Right lobe of liver (tissue), 6 donors: ENCODE results near the gene PIGS. TPM values are rescaled to one million over a fixed set of nuclear protein-coding genes. Genes with fewer than 3 reads are reported as not detected.

Experiments
- ATAC-seq, 4 donors: fragments of 200-7000 bp; cut with Tn5 transposase; one replicate each; pipeline ENCODE4 v1.9.1; 2020; ENCODE audit warnings: mild to moderate bottlenecking in 4 of 4, moderate library complexity in 4 of 4
- DNase-seq, 3 donors: peaks; one replicate each; pipeline ENCODE4 v3.0.0-alpha.2; 2020
- H3K27ac ChIP-seq, 3 donors: fragments of 200-600 bp; one replicate each; pipeline ENCODE4 v1.8.0; 2022
- H3K27me3 ChIP-seq, 2 donors: fragments of 200-600 bp; one replicate each; pipeline ENCODE4 v1.8.0; 2022
- H3K36me3 ChIP-seq, 4 donors: fragments of 200-600 bp; sonication (generic) in 1 of 4; one replicate each; pipeline versions ENCODE4 v1.5.1 to v1.8.0; 2017 to 2022; ENCODE audit warnings: control low read depth in 1 of 4
- H3K4me1 ChIP-seq, 4 donors: fragments of 200-600 bp; sonication (generic) in 1 of 4; one replicate each; pipeline versions ENCODE4 v1.5.1 to v1.8.0; 2017 to 2022; ENCODE audit warnings: control low read depth in 1 of 4
- H3K4me3 ChIP-seq, 3 donors: fragments of 200-600 bp; one replicate each; pipeline ENCODE4 v1.8.0; 2022
- H3K9me3 ChIP-seq, 4 donors: fragments of 200-600 bp; sonication (generic) in 1 of 4; one replicate each; pipeline versions ENCODE4 v1.5.1 to v1.8.0; 2017 to 2022; ENCODE audit warnings: control low read depth in 1 of 4
- POLR2A ChIP-seq: fragments of 450-650 bp; IDR thresholded peaks from one replicate; pipeline ENCODE4 v1.6.1; 2017; ENCODE audit warnings: antibody characterized with exemption, mild to moderate bottlenecking
- WGBS: methylation state at CpG from one replicate; pipeline ENCODE4 v1.1.6; 2018; ENCODE audit warnings: low coverage, low lambda C conversion rate; ENCODE audit not compliant: insufficient coverage; ENCODE audit errors: missing lambda C conversion rate; 5-methylcytosine and 5-hydroxymethylcytosine counted together
- intact Hi-C, 2 donors: fragments of 100-400 bp; cut with DNase I; formaldehyde crosslinking; loops; one replicate each; pipeline versions ENCODE4 v1.11.2 to v1.14.1; 2022
- total RNA-seq, 6 experiments: library from RNA; depleted of rRNA in 2 of 6; stranded (reverse); fragments of >200 nt in 2 of 6; fragmentation: NEBNext Ultra II Directional in 3 of 6; extraction: Animal tissue kit (Norgen Biotek cat#: 25700) in 3 of 6; gene quantifications; one replicate each; pipeline versions ENCODE4 v1.1.0 to v1.2.4, GENCODE V29; 2016 to 2023
- TF ChIP-seq, protein P1 (sequence below), 4 donors: fragments of 200-600 bp in 3 of 4; fragments of 450-650 bp in 1 of 4; IDR thresholded peaks; one replicate each; pipeline versions ENCODE4 v1.5.1 to v1.8.0; 2016 to 2022; ENCODE audit warnings: antibody characterized with exemption in 4 of 4, mild to moderate bottlenecking in 2 of 4
- donor health status: DM: no; HTN: yes; CAD: no.
- donor health status: DM: no; HTN: no; CAD: no.
- donor health status: DM: no; HTN: no; CAD: no.
- donor health status: DM: no; HTN: yes; CAD: no.
- donor health status: DM: no; HTN: yes; CAD: no.

Gene PIGS
- total RNA-seq, 6 experiments from 2014 or later: 7.2 to 13.8 (median 11.0) TPM

DNA sequence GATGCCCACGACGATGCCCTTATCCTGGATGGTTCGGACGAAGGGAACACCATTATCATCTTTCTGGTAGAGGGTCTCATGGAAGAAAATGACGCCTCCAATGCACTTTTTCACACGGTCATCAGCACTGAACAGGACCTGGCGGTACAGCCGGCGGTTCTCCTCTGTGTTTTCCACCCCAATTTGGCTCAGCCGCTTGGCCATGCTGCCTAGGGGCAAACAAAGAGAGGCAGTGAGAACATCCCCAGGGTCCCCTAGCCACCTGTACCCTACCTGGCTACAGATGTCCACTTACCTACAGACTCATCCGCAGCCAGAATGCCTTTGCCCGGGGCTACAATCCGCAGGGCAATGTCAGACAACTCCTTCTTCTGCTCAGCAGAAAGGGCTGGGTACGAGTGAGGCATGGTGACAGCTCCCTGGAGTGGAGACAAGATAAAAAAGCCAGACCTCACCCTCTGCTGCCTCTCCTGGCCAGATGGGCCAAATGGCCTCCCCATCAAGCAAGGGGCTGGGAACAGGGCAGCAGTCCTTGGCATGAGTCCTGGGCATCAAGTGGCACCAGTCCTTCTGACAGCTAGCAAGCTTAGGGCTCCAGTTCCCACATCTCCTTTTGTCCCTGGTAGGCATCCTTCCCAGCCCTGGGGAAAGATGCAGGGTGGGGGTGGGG, 3.9 kb upstream of the PIGS start:
- intact Hi-C loops: no loop called here
- H3K4me3 ChIP-seq: no peak overlapping the region
- TF ChIP-seq, protein P1, sequence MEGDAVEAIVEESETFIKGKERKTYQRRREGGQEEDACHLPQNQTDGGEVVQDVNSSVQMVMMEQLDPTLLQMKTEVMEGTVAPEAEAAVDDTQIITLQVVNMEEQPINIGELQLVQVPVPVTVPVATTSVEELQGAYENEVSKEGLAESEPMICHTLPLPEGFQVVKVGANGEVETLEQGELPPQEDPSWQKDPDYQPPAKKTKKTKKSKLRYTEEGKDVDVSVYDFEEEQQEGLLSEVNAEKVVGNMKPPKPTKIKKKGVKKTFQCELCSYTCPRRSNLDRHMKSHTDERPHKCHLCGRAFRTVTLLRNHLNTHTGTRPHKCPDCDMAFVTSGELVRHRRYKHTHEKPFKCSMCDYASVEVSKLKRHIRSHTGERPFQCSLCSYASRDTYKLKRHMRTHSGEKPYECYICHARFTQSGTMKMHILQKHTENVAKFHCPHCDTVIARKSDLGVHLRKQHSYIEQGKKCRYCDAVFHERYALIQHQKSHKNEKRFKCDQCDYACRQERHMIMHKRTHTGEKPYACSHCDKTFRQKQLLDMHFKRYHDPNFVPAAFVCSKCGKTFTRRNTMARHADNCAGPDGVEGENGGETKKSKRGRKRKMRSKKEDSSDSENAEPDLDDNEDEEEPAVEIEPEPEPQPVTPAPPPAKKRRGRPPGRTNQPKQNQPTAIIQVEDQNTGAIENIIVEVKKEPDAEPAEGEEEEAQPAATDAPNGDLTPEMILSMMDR (IDR thresholded peaks at IDR 0.05): no peak
- no peak for TF ChIP-seq POLR2A

DNA sequence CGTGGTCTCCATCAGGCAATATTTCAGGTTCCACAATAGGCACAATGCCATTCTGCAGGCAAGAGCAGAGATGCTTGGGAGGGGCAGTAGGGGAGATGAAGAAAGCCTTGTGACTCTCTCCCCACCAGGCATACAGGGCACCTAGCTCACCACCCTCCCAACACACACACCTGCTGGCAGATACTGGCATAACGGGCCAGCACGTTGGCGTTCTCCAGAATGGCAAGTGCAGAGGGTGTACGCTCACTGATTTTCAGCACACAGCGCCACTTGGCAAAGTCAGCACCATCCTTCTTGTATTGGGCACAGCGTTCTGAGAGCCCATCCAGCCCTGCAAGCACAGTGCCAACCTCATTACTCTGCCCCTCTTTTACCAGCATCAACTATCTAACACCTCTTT, 3.2 kb upstream of the PIGS start:
- Histone ChIP-seq H3K36me3 (peaks cover 0 to 17% (median 0%) of the 10 kb centered on the region in 4 donors), H3K27ac (no peak overlapping the region), H3K27me3 (no peaks in the 10 kb centered on the region), H3K9me3 (no peaks in the 10 kb centered on the region), H3K4me1 (peaks cover 0 to 40% (median 18%) of the 10 kb centered on the region in 4 donors), H3K4me3 (no peak overlapping the region)
- DNase-seq: no peak
- 79% methylated on average over 4 of the region's 7 CpGs for WGBS
- ATAC-seq: no peak
- intact Hi-C loops: no loop called here
- TF ChIP-seq POLR2A: no peak
- TF ChIP-seq, protein P1 (IDR thresholded peaks at IDR 0.05): no peak

More for the DNA sequence above, 3.9 kb upstream of the PIGS start:
- Histone ChIP-seq H3K27ac (no peak overlapping the region), H3K27me3 (no peaks in the 10 kb centered on the region), H3K4me1 (peaks cover 0 to 32% (median 14%) of the 10 kb centered on the region in 4 donors), H3K9me3 (no peaks in the 10 kb centered on the region), H3K36me3 (peaks cover 0 to 17% (median 0%) of the 10 kb centered on the region in 4 donors)
- no peak for ATAC-seq
- DNase-seq: no peak
- no CpG with 5 or more reads among the region's 14 CpGs for WGBS

DNA sequence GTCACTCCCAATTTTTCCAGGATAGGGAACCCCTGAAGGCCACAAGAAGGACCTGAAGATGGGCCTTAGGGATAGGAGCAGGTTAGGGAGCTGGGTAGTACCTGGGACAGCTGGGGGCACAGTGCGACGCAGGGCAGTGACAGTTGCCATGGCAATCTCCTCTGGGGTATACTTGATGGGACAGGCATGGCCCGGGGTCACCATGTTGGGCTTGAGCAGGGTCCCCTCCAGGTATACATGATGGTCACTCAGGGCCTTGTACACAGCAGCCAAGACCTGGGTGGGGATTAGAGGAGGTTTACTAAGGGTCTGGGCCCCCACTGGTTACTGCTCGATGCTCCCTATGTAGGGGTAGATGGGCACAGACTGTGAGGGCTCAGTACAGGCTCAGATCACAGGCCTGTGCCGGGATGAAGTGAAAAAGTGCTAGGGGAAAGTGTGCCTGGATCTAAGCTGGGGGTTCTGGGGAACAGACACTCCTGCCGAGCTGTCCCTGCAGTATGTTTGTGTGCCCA, 2.7 kb upstream of the PIGS start:
- ATAC-seq (no peak), DNase-seq (no peak)
- Histone ChIP-seq H3K9me3 (no peaks in the 10 kb centered on the region), H3K4me1 (peaks cover 0 to 42% (median 18%) of the 10 kb centered on the region in 4 donors), H3K27me3 (no peaks in the 10 kb centered on the region), H3K27ac (no peak overlapping the region), H3K4me3 (no peak overlapping the region), H3K36me3 (peaks cover 0 to 12% (median 0%) of the 10 kb centered on the region in 4 donors)
- TF ChIP-seq, protein P1 (IDR thresholded peaks at IDR 0.05): no peak
- no peak for TF ChIP-seq POLR2A
- intact Hi-C loops: no loop called here
- WGBS: 100% methylated on average over 2 of the region's 6 CpGs

DNA sequence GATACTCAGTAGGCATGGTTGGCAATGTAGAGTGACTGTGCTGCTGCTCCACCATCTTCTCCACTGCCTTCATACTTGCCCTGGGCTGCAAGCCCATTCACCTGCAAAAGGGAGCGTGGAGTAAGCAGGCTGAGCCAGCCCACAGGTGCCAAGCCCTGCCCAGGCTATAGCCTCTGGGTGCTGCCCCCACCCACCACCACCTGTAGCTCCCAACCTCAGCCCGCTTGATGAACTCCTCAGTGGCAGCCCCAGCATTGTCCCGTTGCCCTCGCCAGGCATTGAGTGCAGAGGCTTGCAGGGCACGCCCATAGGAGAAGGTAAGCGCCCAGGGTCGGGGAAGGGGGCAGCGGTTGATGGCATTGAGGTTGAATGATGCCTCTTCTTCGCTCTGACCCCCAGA, 2.2 kb upstream of the PIGS start:
- Histone ChIP-seq H3K4me3 (no peak overlapping the region), H3K27me3 (no peaks in the 10 kb centered on the region), H3K27ac (no peak overlapping the region), H3K4me1 (peaks cover 0 to 42% (median 18%) of the 10 kb centered on the region in 4 donors), H3K9me3 (no peaks in the 10 kb centered on the region), H3K36me3 (peaks cover 0 to 8% (median 0%) of the 10 kb centered on the region in 4 donors)
- intact Hi-C loops: no loop called here
- TF ChIP-seq, protein P1 (IDR thresholded peaks at IDR 0.05): no peak
- no peak for TF ChIP-seq POLR2A
- DNase-seq (no peak), ATAC-seq (no peak)
- WGBS: 100% methylated on average over 3 of the region's 9 CpGs
